HuH-7 (cell line): ENCODE results near the gene HBG1.

ENCODE experiments used
- DNase-seq: peaks from one replicate; pipeline ENCODE4 v3.0.0; 2011; ENCODE audit warnings: low spot score

The HBG1 gene

DNA sequence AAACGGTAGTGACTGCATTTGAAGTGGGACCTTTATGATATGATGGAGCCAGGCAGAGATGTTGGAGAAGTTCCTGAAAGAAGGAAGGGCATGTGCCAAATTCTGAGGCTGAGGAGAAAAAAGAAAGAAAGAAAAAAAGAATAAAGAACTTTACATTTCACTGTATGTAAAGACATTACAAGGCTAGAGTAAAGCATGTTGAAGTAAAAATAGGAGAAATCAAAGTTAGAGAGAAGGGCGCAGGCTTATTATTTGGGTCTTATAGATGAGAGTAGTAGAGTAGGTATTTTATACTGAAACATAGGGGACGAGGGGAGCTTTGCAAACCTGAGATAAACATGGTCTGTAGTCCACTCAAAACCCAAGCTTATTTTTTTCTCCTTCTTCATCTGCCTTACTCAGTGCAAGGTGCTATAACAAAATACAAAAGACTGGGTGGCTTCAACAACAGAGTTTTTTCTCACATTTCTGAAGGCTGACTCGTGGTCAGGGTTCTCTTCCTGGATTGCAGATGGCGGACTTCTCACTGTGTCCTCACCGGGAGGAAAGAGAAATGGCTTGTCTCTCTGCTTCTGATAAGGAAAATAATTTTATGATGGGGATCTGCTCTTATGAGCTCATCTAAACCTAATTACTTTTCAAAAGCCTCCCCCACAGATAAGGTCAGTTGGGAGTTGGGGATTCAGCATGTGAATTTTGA, 2.7 kb downstream of the HBG1 start:
- no peak for DNase-seq

DNA sequence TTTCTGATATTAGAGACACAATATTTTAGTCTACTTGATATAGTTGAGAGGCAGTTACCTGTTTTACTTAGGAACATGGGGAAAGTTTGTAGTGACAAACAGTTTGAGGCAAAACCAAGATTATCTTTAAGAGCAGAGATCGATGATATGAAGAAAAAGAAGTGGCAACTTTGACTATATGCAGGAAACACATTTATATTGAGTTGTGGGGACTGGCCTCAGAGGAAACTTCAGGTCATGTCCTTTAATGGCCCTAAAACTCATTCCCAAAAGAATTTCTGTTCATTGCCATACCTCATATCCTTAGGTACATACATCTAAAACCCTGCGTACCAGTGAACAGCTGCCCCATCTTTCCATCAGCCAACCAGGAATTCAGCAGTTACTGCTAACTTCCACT, 4.5 kb downstream of the HBG1 start:
- DNase-seq, result no peak

DNA sequence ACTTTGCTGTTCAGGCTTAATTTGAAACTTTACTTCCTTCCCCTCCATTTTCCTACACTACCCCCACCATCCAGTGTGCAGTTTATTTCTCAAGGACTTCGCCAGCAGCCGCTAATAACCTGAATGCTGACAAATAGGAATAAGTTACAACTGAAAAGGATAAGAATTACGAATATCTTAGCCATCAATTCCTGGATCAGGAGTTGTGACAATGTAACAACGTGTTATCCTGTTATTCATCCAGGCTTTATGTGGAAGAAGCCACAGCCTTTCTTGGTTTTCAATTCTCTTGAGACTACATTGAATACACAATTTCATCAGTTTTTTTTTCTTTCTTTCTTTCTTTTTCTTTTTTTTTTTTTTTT, 5.9 kb downstream of the HBG1 start:
- no peak for DNase-seq

GRCh38 chr11:5242933-5243815, 6.5 kb downstream of the HBG1 start:
- DNase-seq, result no peak

GRCh38 chr11:5242208-5242607, 7.4 kb downstream of the HBG1 start:
- no peak for DNase-seq

GRCh38 chr11:5241458-5241857, 8.2 kb downstream of the HBG1 start:
- DNase-seq, result no peak

GRCh38 chr11:5240458-5240857, 9.2 kb downstream of the HBG1 start:
- DNase-seq, result no peak

GRCh38 chr11:5240056-5240455, 9.6 kb downstream of the HBG1 start:
- DNase-seq, result no peak

- DNase-seq, result no peak
Measured at GRCh38 chr11:5239046-5239445, 10.6 kb downstream of the HBG1 start.

- DNase-seq, result no peak
Measured at GRCh38 chr11:5238486-5238885, 11.2 kb downstream of the HBG1 start.

- DNase-seq, result no peak
Measured at GRCh38 chr11:5237420-5237819, 12.2 kb downstream of the HBG1 start.

GRCh38 chr11:5235364-5236095, 14.1 kb downstream of the HBG1 start:
- no peak for DNase-seq

DNA sequence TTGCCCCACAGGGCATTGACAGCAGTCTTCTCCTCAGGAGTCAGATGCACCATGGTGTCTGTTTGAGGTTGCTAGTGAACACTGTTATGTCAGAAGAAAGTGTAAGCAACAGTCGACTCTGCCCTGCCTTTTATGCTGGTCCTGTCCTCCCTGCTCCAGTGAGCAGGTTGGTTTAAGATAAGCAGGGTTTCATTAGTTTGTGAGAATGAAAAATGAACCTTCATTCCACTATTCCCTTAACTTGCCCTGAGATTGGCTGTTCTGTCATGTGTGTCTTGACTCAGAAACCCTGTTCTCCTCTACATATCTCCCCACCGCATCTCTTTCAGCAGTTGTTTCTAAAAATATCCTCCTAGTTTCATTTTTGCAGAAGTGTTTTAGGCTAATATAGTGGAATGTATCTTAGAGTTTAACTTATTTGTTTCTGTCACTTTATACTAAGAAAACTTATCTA, 15.2 kb downstream of the HBG1 start, which contains the start of gene HBD:
Gene HBD, minus strand, starts transcription at position 103 of the 454 bp plus-strand sequence. Its CDS starts 50 bp downstream, at position 53.
- DNase-seq, result no peak

DNA sequence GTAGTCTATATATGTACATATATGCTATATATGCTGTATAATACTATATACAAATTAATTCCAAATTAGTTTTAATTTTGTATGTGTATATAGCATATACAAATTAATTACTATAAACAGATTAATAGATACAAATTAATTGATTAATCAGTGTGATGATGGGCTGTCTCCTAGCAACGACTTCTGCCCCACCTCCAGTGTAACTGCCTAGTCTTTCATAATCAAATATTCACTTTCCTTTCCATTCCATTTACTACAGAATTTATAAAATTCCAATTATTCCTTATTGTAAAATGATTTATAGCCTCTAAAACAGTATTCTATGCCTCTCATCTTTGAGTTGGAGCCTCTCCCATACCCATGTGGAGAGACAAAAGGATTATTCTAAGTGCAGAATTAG, 16.4 kb downstream of the HBG1 start:
- no peak for DNase-seq

DNA sequence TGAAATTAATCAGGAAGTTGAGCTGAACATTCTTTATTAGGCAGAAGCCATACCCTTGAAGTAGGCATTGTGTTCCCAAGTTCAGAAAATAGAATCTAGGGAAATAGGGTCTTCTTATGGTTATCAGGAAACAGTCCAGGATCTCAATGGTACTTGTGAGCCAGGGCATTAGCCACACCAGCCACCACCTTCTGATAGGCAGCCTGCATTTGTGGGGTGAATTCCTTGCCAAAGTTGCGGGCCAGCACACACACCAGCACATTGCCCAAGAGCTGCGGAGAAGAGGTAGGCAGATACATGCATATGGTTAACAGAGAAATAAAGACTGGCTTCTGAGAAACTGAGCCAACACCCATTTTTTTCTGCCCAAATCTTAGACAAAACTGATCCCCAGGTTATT, 16.8 kb downstream of the HBG1 start:
- no peak for DNase-seq

- DNase-seq, result no peak
Measured at GRCh38 chr11:5232176-5232575, 17.5 kb downstream of the HBG1 start.

DNA sequence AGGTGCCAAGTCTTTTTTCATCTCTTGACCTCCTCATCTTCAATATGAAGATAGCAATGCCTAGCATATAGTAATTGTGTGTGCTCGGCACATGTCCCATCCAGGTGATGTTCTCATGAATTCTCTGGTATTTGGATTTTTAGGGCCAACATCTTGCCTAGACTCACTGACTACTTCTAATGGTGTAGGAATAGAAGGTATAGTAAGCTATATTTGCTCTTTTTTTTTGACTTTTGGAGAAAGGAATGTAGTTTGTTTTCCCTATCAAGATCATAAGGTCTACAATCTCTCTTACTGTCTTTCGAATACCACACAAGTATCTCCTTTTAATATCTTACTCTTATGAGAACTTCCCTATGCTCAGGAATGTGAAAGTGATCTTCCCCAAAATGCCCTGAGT, 18.5 kb downstream of the HBG1 start:
- DNase-seq, result no peak

DNA sequence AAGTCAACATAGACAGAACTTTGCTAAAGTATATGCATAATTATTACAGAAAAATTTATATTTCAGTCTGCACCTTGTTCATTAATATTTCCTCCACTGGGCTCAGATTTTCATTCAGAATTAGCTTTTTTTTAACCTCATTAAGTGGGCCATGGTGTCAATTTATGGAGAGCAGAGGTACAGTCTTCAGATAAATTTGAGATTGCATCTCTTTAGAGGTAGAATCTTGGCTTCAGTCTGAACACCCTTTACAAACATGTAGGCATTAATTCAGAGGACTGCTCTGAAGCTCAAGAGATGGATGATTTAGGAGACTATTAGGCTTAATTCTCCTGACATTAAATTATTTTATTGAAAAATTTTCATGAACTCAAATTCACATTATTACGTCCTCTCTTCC, 19.4 kb downstream of the HBG1 start:
- DNase-seq, result no peak

- DNase-seq, result no peak
Measured at GRCh38 chr11:5229796-5230195, 19.9 kb downstream of the HBG1 start.

- DNase-seq, result no peak
Measured at GRCh38 chr11:5229356-5229755, 20.3 kb downstream of the HBG1 start.

DNA sequence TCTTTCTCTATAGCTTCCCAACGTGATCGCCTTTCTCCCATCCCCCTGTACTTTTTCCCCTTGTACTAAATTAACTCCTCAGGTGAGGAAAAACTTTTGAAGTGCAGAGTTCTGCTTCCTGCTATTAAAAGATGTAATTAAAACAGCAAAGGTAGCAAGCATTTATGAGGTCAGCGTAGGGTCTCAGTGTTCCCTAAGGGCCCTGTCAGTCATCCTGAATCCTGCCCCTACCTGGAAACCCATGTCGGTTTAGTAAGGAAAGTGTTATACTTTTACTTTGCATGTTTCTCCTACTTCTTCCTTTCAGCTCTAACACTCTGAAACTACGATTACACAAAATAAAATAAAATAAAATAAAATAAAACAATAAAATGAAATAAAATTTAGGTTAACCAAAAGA, 21.5 kb downstream of the HBG1 start:
- no peak for DNase-seq

DNA sequence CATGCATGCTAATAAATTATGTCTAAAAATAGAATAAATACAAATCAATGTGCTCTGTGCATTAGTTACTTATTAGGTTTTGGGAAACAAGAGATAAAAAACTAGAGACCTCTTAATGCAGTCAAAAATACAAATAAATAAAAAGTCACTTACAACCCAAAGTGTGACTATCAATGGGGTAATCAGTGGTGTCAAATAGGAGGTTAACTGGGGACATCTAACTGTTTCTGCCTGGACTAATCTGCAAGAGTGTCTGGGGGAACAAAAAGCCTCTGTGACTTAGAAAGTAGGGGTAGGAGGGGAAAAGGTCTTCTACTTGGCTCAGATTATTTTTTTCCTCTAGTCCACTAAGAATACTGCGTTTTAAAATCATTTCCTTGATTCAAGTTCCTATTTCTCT, 22.0 kb downstream of the HBG1 start:
- no peak for DNase-seq
